GM18502 (cell line): ENCODE results near the gene CTLA4.
A peak's percentile ranks its signal among the peaks of the same experiment; 100 is the strongest.
"Not testable (repeated sequence)": the region's sequence is repeated elsewhere in the genome, so short reads cannot be mapped to it uniquely, and the experiment has no call there.

Source experiments
- ATAC-seq: cut with Tn5 transposase; IDR thresholded peaks from one replicate; pipeline ENCODE4 v1.9.1; 2021; ENCODE audit warnings: mild to moderate bottlenecking; ENCODE audit not compliant: unreplicated experiment, poor library complexity

Gene CTLA4

DNA sequence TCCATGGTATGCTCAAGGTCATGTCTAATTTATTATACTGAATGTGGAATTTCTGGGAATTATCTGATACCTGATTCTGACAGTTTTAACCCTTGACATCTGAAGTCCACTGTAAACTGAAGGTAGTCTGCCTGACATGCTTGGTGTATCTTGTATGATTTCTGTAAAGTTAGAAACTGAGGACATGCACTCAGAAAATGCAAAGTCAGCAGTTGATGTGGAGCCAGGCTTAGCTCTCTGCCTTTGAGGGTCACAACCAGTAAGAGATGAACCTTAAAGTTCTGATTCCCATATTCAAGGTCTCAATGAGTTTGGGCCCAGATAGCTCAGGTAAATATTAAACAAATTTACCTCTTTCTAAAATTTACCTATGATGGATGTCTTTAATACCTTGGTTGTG lies 12.3 kb upstream of the CTLA4 start:
- no peak for ATAC-seq

DNA sequence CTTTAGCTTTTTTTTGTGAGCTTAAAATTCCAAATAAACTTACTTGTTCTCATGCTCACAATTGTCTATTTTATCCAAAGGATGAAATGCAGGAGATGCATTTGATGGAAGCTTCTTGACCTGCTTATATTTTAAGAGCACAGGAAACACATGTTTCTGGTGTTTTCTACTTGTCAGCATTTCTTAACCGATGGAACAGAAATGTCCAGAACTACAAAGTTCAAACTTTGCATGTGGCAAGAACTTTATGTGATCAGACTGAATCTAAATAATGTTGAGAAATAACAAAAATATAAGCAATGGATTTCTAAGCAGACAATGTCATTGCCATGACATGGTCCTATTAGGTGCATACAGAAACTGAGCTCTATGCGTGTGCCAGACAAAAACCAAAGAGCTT lies 9.9 kb upstream of the CTLA4 start:
- ATAC-seq: no peak

DNA sequence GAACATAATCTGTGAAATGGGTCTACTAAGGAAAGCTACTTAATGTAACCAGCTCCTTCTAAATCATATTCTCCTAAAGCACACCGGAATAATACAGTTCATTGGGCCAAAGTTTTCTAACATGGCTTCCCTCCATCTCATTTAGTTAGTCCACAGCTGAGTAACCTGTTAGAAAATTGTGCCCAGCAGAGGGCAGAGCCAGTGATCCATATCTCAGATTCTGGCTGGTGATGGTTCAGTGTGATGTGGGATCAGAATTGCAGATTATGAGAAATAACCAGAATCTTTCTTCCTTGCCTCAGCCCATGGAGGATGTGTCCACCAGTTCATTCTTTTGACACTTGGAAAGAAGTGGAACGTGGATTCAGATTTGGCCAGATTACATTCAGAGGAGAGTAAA lies 9.4 kb upstream of the CTLA4 start:
- no peak for ATAC-seq

DNA sequence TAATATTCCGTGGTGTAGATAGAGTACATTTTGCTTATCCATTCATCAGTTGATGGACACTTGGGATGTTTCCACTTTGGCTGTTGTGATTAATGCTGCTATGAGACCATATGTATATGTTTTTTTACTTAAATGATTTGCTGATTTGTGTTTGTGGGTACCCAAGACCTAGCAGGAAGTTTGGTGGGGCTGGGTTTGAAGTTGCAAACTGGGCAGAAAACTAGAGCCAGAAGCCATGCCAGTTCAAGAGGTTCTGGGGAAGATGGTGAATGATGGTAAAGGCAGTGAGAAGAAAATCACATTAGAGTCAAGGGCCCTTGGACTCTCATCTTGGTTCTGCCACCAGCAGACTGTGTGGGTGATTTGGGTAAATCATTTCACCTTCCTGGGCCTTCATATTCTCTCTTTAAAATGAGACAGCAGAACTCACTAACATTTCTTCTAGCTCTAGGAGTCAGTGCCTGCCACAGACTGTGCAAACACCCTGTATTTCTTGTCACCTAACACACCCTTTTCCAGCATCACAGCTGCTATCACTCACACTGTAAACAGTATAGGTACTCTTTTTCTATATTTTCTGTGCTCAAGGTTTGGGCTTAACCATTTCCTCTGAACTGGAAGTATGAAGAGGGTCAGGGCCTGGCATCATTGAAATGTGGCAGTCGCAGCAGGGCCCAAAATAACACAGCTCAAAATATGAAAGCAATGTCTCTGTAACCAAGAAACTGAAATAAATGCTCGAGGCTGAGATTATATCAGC lies 8.4 kb upstream of the CTLA4 start:
- ATAC-seq: no peak

DNA sequence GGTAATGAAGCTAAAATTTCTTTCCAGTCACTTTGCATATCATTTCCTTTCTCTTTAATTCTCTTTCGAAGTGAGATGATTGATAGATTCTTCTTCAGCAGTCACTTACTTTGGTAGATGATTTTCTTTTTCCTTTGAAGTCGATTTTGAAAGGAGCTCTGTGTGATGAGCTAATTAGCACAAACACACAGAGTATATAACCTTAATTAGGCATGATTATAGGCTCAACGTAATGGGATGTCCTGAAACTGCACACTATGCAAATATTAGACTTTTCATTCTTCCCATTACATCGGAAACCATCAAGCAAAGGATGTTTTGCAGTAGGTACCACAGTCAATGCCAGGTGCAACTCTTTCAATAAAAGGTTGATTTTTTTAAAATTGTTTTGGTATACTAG lies 6.4 kb upstream of the CTLA4 start:
- no peak for ATAC-seq

DNA sequence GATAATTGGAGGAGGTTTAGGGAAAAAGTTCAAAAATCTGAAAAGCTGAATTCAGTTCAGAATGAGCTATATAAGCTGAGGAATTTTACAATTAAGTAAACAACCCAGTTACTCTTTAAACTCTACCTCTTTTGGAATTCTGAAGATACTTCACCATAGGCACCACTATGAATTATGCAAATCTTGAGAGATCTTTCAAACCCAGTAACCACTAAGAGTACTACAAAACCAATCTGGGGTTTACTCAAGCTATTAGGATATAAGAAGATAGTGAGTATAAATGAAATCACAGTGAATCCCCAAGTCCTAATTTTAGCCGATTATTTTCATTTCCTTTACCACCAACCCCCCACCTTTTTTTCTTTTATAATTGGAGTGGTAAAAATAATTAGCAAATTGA lies 6.0 kb upstream of the CTLA4 start:
- ATAC-seq: no peak

DNA sequence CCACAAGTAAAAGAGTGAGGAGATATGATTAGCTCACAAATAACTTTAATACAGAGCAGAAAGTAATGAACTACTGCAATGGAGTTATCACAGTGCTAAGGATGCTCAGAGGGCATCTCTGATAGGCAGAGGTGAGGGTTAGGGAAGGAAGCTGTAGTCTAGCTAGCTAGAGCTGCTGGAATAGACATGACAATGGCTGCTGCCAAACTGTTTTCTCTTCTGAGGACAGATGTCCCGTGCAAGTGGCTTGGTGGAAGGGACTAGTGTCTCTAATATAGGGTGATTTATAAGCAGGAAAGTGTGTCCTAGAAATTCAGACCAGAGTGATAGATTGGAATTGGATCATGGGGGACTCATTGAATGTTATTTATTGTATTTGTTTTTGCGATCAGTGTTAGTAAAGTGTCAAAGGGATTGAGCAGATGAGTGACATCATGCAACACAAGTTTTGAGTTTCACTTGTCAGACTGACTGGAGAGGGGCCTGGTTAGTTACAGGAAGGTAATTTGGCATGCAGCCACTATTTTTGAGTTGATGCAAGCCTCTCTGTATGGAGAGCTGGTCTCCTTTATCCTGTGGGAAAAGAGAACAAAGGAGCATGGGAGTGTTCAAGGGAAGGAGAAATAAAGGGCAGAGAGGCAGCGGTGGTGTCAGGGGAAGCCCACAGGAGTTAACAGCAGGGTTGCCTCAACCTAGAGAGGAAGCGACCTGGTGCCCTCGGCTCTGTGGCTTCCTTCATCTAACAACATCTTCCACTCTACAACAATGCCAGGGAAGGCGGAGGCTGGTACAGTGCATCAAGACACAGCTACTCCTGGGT lies 1.9 kb downstream of the CTLA4 start:
- no peak for ATAC-seq

DNA sequence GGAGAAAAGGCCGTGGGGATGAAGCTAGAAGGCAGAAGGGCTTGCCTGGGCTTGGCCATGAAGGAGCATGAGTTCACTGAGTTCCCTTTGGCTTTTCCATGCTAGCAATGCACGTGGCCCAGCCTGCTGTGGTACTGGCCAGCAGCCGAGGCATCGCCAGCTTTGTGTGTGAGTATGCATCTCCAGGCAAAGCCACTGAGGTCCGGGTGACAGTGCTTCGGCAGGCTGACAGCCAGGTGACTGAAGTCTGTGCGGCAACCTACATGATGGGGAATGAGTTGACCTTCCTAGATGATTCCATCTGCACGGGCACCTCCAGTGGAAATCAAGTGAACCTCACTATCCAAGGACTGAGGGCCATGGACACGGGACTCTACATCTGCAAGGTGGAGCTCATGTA lies 2.9 kb downstream of the CTLA4 start:
- no peak for ATAC-seq

DNA sequence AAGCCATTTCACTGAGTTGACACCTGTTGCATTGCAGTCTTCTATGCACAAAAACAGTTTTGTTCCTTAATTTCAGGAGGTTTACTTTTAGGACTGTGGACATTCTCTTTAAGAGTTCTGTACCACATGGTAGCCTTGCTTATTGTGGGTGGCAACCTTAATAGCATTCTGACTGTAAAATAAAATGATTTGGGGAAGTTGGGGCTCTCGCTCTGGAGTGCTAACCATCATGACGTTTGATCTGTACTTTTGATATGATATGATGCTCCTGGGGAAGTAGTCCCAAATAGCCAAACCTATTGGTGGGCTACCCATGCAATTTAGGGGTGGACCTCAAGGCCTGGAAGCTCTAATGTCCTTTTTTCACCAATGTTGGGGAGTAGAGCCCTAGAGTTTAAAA lies 3.4 kb downstream of the CTLA4 start:
- ATAC-seq: no peak

DNA sequence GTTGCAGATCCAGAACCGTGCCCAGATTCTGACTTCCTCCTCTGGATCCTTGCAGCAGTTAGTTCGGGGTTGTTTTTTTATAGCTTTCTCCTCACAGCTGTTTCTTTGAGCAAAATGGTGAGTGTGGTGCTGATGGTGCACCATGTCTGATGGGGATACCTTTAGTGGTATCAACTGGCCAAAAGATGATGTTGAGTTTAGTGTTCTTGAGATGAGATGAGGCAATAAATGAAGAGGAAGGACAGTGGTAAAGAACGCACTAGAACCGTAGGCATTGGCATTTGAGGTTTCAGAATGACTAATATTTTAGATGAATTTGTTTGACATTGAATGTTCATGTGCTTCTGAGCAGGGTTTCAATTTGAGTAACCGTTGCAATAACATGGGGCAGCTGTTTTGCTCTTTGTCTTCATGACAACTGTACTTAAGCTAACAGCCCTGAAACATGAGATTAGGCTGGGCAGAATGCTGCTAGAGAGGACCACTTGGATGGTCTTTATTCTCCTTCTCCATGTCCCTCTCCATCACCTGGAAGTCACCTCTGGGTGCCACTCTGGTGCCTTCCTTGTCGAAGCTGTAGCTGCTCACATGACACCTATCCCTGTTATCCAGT lies 3.9 kb downstream of the CTLA4 start:
- ATAC-seq: peak; percentile 95

DNA sequence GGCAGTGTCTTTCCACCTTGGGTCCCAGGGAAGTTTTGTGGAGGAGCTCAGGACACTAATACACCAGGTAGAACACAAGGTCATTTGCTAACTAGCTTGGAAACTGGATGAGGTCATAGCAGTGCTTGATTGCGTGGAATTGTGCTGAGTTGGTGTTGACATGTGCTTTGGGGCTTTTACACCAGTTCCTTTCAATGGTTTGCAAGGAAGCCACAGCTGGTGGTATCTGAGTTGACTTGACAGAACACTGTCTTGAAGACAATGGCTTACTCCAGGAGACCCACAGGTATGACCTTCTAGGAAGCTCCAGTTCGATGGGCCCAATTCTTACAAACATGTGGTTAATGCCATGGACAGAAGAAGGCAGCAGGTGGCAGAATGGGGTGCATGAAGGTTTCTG lies 5.9 kb downstream of the CTLA4 start:
- ATAC-seq: no peak

DNA sequence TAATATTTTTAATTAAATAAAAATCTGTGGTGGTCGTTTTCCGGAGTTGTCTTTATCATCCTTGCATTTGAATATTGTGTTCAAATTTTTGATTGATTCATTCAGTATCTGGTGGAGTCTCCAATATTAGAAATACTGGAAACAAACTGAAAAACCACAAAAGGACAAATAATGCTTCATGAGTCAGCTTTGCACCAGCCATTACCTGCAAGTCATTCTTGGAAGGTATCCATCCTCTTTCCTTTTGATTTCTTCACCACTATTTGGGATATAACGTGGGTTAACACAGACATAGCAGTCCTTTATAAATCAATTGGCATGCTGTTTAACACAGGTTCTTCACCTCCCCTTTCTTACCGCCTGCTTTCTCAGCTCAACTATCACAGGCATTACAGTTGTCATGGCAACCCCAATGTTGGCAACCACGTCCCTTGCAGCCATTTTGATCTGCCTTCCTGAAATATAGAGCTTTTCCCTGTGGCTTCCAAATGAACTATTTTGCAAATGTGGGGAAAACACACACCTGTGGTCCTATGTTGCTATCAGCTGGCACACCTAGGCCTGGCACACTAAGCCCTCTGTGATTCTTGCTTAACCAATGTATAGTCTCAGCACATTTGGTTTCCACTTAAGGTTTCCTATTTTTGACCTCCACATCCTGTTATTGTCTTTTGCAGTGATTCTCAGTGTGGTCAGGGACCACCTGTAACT lies 6.5 kb downstream of the CTLA4 start:
- no peak for ATAC-seq

DNA sequence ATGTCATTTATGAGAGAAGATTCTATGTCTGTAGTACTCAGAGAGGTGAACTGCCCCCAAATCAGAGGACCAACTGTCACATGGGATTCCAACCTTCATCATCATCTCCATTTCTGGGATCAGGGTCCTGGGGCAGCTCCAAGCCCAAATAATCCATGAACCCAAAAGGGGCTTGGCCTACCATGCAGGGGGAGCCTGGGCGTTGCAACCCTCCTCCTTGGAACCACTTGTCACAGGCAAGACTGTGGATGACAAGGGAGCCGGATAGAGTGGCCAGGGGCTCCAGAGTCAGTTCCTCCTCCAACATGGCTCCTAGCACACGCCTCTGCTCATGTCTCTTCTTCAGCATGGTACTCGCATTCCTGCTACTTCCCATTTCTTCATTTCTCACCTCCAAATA lies 7.9 kb downstream of the CTLA4 start:
- no peak for ATAC-seq

DNA sequence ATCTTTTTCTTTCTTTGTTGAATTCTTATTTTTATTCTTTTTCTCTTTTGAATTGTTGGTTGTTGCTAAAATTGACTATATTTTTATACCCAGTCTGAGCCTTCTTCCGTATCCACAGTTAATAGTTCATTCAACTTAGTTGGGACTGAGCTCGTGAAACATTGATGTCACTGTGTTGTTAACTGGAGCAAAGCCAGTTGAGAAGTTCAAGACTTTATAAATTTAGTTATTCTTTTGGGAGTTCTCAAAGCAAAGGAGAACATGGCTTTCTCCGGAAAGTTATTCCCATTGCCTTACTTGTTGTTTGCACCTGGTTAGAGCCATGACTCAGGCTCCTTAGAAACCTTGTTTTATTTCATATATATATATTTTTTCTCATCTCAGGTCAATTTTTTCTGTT lies 8.8 kb downstream of the CTLA4 start:
- no peak for ATAC-seq

DNA sequence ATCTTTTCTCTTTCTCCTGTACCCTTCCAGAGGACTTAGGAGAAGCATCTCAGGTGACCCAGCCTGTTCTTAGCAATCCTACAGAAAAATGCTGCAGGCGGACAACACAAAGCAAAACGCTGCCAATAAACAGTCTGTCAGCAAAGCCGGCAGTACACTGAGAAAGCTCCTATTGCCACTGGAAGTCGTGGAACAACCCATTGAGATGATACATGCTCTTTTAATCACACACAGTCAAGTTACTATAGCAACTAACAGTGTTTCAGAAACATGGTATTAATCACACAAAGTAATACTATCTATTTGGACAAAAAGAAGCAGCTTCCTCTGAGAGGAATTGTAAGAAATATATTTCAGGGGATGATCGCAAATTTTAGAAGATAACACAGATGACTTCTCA lies 10.5 kb downstream of the CTLA4 start:
- no peak for ATAC-seq

DNA sequence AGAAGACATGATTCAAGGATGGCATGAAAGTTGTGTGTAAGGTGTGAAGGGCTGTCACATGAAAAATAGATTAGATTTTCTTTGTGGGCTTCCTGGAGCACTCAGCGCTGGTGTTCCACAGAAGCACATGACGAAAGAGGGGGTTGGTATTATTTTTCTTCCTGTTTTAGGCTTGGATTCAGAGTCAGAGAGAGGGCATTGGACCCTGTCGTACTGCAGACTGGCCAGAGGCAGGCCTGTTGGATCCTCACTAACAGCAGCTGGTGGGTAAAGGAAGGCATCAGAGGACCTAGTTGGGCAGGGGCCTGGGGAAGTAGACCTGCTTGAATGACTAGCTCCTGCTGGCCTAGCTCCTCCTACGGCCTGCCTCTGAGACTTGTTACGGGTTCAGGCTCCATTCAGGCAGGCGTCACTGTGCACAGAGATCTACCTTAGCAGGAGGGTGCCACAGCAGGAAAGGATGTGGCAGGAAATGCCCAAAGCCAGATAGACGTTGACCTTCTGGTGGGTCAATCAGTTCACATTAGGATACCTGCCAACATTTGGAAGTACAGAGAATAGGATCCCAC lies 13.1 kb downstream of the CTLA4 start:
- ATAC-seq: no peak

DNA sequence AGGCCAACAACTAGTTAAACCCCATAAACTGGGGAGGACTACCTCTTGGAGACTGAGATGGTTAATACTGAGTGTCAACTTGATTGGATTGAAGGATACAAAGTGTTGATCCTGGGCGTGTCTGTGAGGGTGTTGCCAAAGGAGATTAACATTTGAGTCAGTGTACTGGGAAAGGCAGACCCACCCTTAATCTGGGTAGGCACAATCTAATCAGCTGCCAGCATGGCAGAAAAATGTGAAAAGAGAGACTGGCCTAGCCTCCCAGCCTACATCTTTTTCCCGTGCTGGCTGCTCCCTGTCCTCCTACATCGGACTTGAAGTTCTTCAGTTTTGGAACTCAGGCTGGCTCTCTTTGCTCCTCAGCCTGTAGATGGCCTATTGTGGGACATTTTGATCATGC lies 13.6 kb downstream of the CTLA4 start:
- not testable (repeated sequence) for ATAC-seq

DNA sequence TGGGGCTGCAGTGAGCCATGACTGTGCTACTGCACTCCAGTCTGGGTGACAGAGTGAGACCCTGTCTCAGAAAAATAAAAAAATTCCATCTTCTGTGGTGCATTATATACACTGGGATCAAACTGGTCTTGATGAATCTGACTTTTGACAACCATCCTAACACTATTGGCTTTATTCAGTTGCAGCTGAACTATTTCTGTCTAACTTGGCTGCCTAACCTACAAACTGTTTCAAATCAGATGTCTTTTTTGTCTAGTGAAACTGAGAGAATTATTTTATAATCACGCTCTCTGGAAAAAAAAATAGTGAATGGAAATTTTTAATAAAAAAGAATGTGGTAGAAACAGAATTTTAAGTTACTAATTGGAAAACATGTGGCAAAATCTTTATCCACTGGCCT lies 15.0 kb downstream of the CTLA4 start:
- ATAC-seq: no peak

DNA sequence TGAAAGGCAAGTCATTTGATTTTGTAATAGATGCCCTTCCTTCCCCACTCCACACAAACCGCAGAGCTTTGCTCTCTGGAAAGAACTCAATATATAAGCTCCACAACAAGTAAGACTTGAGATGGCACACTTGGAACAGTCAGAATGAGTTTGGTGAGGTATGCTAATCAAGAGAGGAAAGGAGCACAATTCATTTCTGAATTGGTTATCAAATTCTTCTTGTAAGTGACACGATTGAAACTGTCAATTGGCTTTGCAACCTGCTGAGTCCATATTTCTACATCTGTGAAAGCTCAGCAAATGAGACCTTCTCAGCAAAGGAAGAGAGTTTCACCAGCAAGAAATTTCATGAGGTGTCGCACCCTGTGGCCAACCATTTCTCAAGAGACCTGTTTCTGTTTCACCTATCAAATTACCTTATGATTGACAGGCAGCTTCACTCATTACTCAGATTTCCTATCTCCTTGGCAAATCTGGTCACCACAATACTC lies 19.1 kb downstream of the CTLA4 start:
- no peak for ATAC-seq

DNA sequence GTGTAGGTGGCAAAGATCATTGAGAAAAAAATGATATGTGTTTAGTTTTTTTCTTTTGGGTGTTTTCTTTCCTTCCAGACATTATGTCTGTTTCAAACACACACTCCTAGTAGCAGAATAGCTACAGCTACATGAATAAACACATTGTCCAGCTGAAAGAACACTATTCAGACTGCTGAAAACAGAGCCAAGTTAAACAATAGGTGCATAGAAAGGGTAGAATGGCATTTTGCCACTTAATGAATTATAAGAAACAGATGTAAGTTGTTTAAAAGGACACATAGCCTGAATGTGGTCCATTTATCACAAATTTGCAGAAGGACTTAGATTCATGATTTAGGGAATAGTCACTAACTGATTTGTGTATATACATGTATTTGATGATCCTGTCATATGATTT lies 20.1 kb downstream of the CTLA4 start:
- no peak for ATAC-seq
